ENCODE data around the gene MLLT11. TPM values are rescaled to one million over a fixed set of nuclear protein-coding genes. Genes with fewer than 3 reads are reported as not detected.

The MLLT11 gene
- polyA plus RNA-seq, 3 donors, result 0.38 to 0.93 (median 0.40) TPM

DNA sequence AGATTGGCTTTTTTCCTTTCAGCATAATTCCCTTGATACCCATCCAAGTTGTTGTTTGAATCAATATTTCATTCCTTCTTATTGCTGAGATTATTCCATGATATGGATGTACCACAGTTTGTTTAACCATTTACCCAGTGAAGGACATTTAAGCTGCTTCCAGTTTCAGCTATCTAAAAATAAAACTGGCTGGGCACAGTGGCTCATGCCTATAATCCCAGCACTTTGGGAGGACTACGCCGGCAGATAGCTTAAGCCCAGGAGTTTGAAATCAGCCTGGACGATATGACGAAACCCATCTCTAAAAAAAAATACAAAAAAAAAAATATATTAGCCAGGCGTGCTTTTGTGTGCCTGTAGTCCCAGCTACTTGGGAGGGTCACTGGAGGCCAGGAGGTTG, 53.7 kb downstream of the MLLT11 start:
- Histone ChIP-seq H3K36me3 (replicated peaks in 1 of 2; ENCODE audit: control insufficient read depth in 1 of 2, insufficient read depth in 2 of 2, low read length in 2 of 2) (peaks cover 12 to 30% of the 10 kb centered on the region in 2 donors), H3K9me3 (replicated peaks in 1 of 2; ENCODE audit: control insufficient read depth in 1 of 2, insufficient read depth in 1 of 2, low read length in 2 of 2) (no peaks in the 10 kb centered on the region), H3K79me2 (ENCODE audit: insufficient read depth, low read length) (no peaks in the 10 kb centered on the region), H3K9ac (ENCODE audit: insufficient read depth, low read length, poor library complexity, severe bottlenecking) (no peak overlapping the region), H2AFZ (ENCODE audit: insufficient read depth, low read depth, low read length, poor library complexity, severe bottlenecking) (no peak overlapping the region), H3K27me3 (ENCODE audit: control insufficient read depth in 2 of 2, insufficient read depth in 2 of 2, low read length in 2 of 2) (no peaks in the 10 kb centered on the region), H3K4me2 (replicated peaks; ENCODE audit: extremely low read depth, low read length, poor library complexity, severe bottlenecking) (no peak overlapping the region), H3K4me3 (replicated peaks in 1 of 3; ENCODE audit: low read depth in 2 of 3, low read length in 3 of 3) (no peak overlapping the region), H3K27ac (ENCODE audit: low read depth in 1 of 2, low read length in 2 of 2) (no peak overlapping the region), H3K4me1 (ENCODE audit: control insufficient read depth in 1 of 2, insufficient read depth in 2 of 2, low read length in 2 of 2) (no peaks in the 10 kb centered on the region), H4K20me1 (ENCODE audit: insufficient read depth, low read length) (no peaks in the 10 kb centered on the region)
- no peak overlapping the region for H3K4me3 Mint-ChIP-seq
- no CpG with 5 or more reads among the region's 5 CpGs for WGBS (ENCODE audit: insufficient coverage)
- no peaks in the 10 kb centered on the region for H3K9me3 Mint-ChIP-seq
- peaks cover 28 to 57% of the 10 kb centered on the region in 2 donors for H3K36me3 Mint-ChIP-seq
- intact Hi-C loops (cut with micrococcal nuclease), result no loop called here
- no peaks in the 10 kb centered on the region for H3K4me1 Mint-ChIP-seq
- peaks cover 0 to 2% (median 0%) of the 10 kb centered on the region in 3 donors for H3K27me3 Mint-ChIP-seq (ENCODE audit: low read depth in 3 of 3)
- H3K27ac Mint-ChIP-seq, result no peak overlapping the region
- TF ChIP-seq, protein P1, sequence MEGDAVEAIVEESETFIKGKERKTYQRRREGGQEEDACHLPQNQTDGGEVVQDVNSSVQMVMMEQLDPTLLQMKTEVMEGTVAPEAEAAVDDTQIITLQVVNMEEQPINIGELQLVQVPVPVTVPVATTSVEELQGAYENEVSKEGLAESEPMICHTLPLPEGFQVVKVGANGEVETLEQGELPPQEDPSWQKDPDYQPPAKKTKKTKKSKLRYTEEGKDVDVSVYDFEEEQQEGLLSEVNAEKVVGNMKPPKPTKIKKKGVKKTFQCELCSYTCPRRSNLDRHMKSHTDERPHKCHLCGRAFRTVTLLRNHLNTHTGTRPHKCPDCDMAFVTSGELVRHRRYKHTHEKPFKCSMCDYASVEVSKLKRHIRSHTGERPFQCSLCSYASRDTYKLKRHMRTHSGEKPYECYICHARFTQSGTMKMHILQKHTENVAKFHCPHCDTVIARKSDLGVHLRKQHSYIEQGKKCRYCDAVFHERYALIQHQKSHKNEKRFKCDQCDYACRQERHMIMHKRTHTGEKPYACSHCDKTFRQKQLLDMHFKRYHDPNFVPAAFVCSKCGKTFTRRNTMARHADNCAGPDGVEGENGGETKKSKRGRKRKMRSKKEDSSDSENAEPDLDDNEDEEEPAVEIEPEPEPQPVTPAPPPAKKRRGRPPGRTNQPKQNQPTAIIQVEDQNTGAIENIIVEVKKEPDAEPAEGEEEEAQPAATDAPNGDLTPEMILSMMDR (IDR thresholded peaks at IDR 0.05), result no peak
- DNase-seq, result no peak

Small RNA genes within 50 kb of the gene (small RNA-seq; reads per million reads assigned to genes)
- not detected for gene RNU6-884P (ENCODE audit: insufficient read length, low read depth)

Other genes with a start within 250 kb of the MLLT11 start
- gene ARNT, start 183.8 kb upstream of the MLLT11 start, polyA plus RNA-seq, result 10 to 100 TPM; 25.8 to 38.8 (median 38.6) TPM
- gene CTXND2, start 173.3 kb upstream of the MLLT11 start, polyA plus RNA-seq, result not detected
- 10 to 100 TPM; 13.9 to 69.4 (median 15.5) TPM for gene SETDB1, start 134.0 kb upstream of the MLLT11 start, polyA plus RNA-seq
- gene CERS2, start 85.6 kb upstream of the MLLT11 start, polyA plus RNA-seq, result 100 to 1,000 TPM; 152 to 224 (median 200) TPM
- 1 to 10 TPM in 2 of 3 donors, under 1 TPM in 1; 0.28 to 1.7 (median 1.4) TPM for gene ANXA9, start 78.1 kb upstream of the MLLT11 start, polyA plus RNA-seq
- 10 to 100 TPM; 11.5 to 25.0 (median 13.2) TPM for gene MINDY1, start 53.5 kb upstream of the MLLT11 start, polyA plus RNA-seq
- 10 to 100 TPM in 2 of 3 donors, 1 to 10 TPM in 1; 8.4 to 22.8 (median 22.6) TPM for gene PRUNE1, start 51.9 kb upstream of the MLLT11 start, polyA plus RNA-seq
- gene BNIPL, start 23.8 kb upstream of the MLLT11 start, polyA plus RNA-seq, result under 1 TPM in 1 of 3 donors, not detected in 2; 0.77 TPM
- gene C1orf56, start 12.6 kb upstream of the MLLT11 start, polyA plus RNA-seq, result 1 to 10 TPM in 1 of 3 donors, under 1 TPM in 2; 0.60 to 1.5 (median 0.62) TPM
- 100 to 1,000 TPM in 1 of 3 donors, 10 to 100 TPM in 2; 62.1 to 302 (median 75.7) TPM for gene CDC42SE1, start 775 bp upstream of the MLLT11 start, polyA plus RNA-seq
- gene GABPB2, start 10.4 kb downstream of the MLLT11 start, polyA plus RNA-seq, result 10 to 100 TPM in 1 of 3 donors, 1 to 10 TPM in 2; 2.2 to 14.0 (median 2.2) TPM
- gene SEMA6C, start 86.2 kb downstream of the MLLT11 start, polyA plus RNA-seq, result 1 to 10 TPM in 1 of 3 donors, under 1 TPM in 2; 0.39 to 1.4 (median 0.97) TPM
- 100 to 1,000 TPM in 2 of 3 donors, 10 to 100 TPM in 1; 50.3 to 104 (median 103) TPM for gene TNFAIP8L2, start 96.3 kb downstream of the MLLT11 start, polyA plus RNA-seq
- gene LYSMD1, start 105.5 kb downstream of the MLLT11 start, polyA plus RNA-seq, result under 1 TPM in 2 of 3 donors, not detected in 1; 0.16 to 0.24 TPM
- 100 to 1,000 TPM in 2 of 3 donors, 10 to 100 TPM in 1; 74.9 to 110 (median 103) TPM for gene SCNM1, start 105.7 kb downstream of the MLLT11 start, polyA plus RNA-seq
- 1 to 10 TPM in 1 of 3 donors, not detected in 2; 2.0 TPM for gene TMOD4, start 115.6 kb downstream of the MLLT11 start, polyA plus RNA-seq
- 10 to 100 TPM; 30.4 to 43.3 (median 37.7) TPM for gene VPS72, start 129.8 kb downstream of the MLLT11 start, polyA plus RNA-seq
- 10 to 100 TPM; 10.8 to 47.7 (median 11.7) TPM for gene PIP5K1A, start 138.2 kb downstream of the MLLT11 start, polyA plus RNA-seq
- 100 to 1,000 TPM; 232 to 266 (median 252) TPM for gene PSMD4, start 194.3 kb downstream of the MLLT11 start, polyA plus RNA-seq
- gene ZNF687, start 221.9 kb downstream of the MLLT11 start, polyA plus RNA-seq, result 10 to 100 TPM in 1 of 3 donors, 1 to 10 TPM in 2; 1.3 to 26.5 (median 1.8) TPM

Measured in CD14-positive monocyte (primary cell).